H1 (cell line): ENCODE results near the gene KIF21A. TPM values are rescaled to one million over a fixed set of nuclear protein-coding genes. Genes with fewer than 3 reads are reported as not detected.

Source experiments
- CTCF ChIA-PET: fragments of 300-600 bp; sonication (Branson Sonifier 250); formaldehyde crosslinking; loops from one replicate; lab custom pipeline; 2021; ENCODE audit not compliant: partially characterized antibody; lab: Charles Lee
- POLR2A ChIA-PET: fragments of 300-600 bp; sonication (Branson Sonifier 250); formaldehyde crosslinking; loops from one replicate; lab custom pipeline; 2021; ENCODE audit warnings: inconsistent platforms; ENCODE audit not compliant: partially characterized antibody; lab: Charles Lee
- DNase-seq, 2 experiments: peaks; one replicate each; pipeline versions ENCODE4 v3.0.0 to v3.0.0-alpha.2; 2010 to 2022; ENCODE audit warnings: low spot score in 2 of 2, low read depth in 1 of 2, mixed read lengths in 1 of 2
- FAIRE-seq: peaks from 2 replicates; lab custom pipeline; 2011; peaks lifted over from hg19 to GRCh38; lab: Jason Lieb, UNC
- H2AFZ ChIP-seq: 2 replicates; pipeline ENCODE4 v1.8.1; 2012; ENCODE audit warnings: low read length, inconsistent platforms
- H2AK5ac ChIP-seq: 2 replicates; pipeline ENCODE4 v1.6.1; 2013; ENCODE audit warnings: low read depth, low read length
- H2BK120ac ChIP-seq: replicated peaks from 2 replicates; pipeline ENCODE3; 2013; ENCODE audit warnings: low read depth, low read length, inconsistent platforms
- H2BK12ac ChIP-seq: 2 replicates; pipeline ENCODE4 v1.6.1; 2013; ENCODE audit warnings: low read depth, low read length
- H2BK15ac ChIP-seq: 2 replicates; pipeline ENCODE4 v1.6.1; 2013; ENCODE audit warnings: low read length
- H2BK20ac ChIP-seq: 2 replicates; pipeline ENCODE4 v1.6.1; 2013; ENCODE audit warnings: low read length
- H2BK5ac ChIP-seq: 2 replicates; pipeline ENCODE4 v1.6.1; 2013; ENCODE audit warnings: low read depth, low read length
- H3K14ac ChIP-seq: 2 replicates; pipeline ENCODE4 v1.6.1; 2013; ENCODE audit warnings: inconsistent platforms; ENCODE audit not compliant: insufficient read length
- H3K18ac ChIP-seq: 2 replicates; pipeline ENCODE4 v1.6.1; 2013; ENCODE audit warnings: low read length; ENCODE audit errors: extremely low read depth
- H3K23ac ChIP-seq: 2 replicates; pipeline ENCODE4 v1.6.1; 2013; ENCODE audit warnings: inconsistent platforms; ENCODE audit not compliant: insufficient read length
- H3K23me2 ChIP-seq: 2 replicates; pipeline ENCODE4 v1.6.1; 2013; ENCODE audit warnings: low read depth, low read length
- H3K27ac ChIP-seq: 2 replicates; pipeline ENCODE4 v1.6.1; 2011; ENCODE audit warnings: low read depth, low read length, inconsistent platforms
- H3K27me3 ChIP-seq, 4 experiments: replicated peaks in 1 of 4; 1 replicate in 1 of 4; 2 replicates in 3 of 4; pipeline versions ENCODE4 v1.6.1 to v1.8.1; 2011 to 2013; ENCODE audit warnings: low read length in 3 of 4, mild to moderate bottlenecking in 3 of 4, inconsistent platforms in 2 of 4, mixed read lengths in 2 of 4, moderate library complexity in 1 of 4; ENCODE audit not compliant: control insufficient read depth in 3 of 4, insufficient read depth in 3 of 4; ENCODE audit errors: extremely low read depth in 1 of 4
- H3K36me3 ChIP-seq, 4 experiments: 2 replicates each; pipeline versions ENCODE4 v1.6.1 to v1.8.1; 2011 to 2013; ENCODE audit warnings: mild to moderate bottlenecking in 4 of 4, low read length in 3 of 4, moderate library complexity in 2 of 4, control low read depth in 1 of 4, inconsistent platforms in 1 of 4; ENCODE audit not compliant: insufficient read depth in 4 of 4, control insufficient read depth in 2 of 4
- H3K4ac ChIP-seq: replicated peaks from 2 replicates; pipeline ENCODE3; 2013; ENCODE audit warnings: low read length, low read depth, mixed read lengths, inconsistent platforms; ENCODE audit not compliant: insufficient read length
- H3K4me1 ChIP-seq, 4 experiments: replicated peaks in 1 of 4; 1 replicate in 1 of 4; 2 replicates in 3 of 4; pipeline versions ENCODE4 v1.6.1 to v1.8.1; 2011 to 2013; ENCODE audit warnings: low read length in 3 of 4, inconsistent platforms in 2 of 4, mixed read lengths in 1 of 4; ENCODE audit not compliant: insufficient read depth in 4 of 4, control insufficient read depth in 3 of 4
- H3K4me2 ChIP-seq, 2 experiments: 2 replicates each; pipeline versions ENCODE4 v1.6.1 to v1.8.1; 2011 to 2013; ENCODE audit warnings: low read depth in 2 of 2, low read length in 2 of 2, control low read depth in 1 of 2, inconsistent platforms in 1 of 2, mild to moderate bottlenecking in 1 of 2; ENCODE audit not compliant: insufficient read depth in 1 of 2
- H3K4me3 ChIP-seq, 4 experiments: fragments of 200-600, 300-600 bp in 1 of 4; sonication (generic), shearing (Covaris generic), sonication (Bioruptor Twin) in 1 of 4; 2 replicates each; pipeline versions ENCODE4 v1.5.1 to v1.8.1; 2011 to 2016; ENCODE audit warnings: low read length in 4 of 4, low read depth in 3 of 4, control low read depth in 2 of 4, inconsistent platforms in 2 of 4, mild to moderate bottlenecking in 2 of 4, mixed read lengths in 1 of 4, moderate library complexity in 1 of 4; ENCODE audit not compliant: insufficient read depth in 2 of 4; ENCODE audit errors: extremely low read depth in 1 of 4
- H3K56ac ChIP-seq: replicated peaks from 2 replicates; pipeline ENCODE3; 2013; ENCODE audit warnings: low read depth, mild to moderate bottlenecking, mixed read lengths, low read length, inconsistent platforms; ENCODE audit not compliant: insufficient read length
- H3K79me1 ChIP-seq: 2 replicates; pipeline ENCODE4 v1.6.1; 2013; ENCODE audit warnings: low read depth, low read length, control low read depth
- H3K79me2 ChIP-seq, 2 experiments: 2 replicates each; pipeline versions ENCODE4 v1.6.1 to v1.8.1; 2012 to 2013; ENCODE audit warnings: low read length in 2 of 2, mild to moderate bottlenecking in 2 of 2, inconsistent platforms in 1 of 2; ENCODE audit not compliant: insufficient read depth in 2 of 2, control insufficient read depth in 1 of 2
- H3K9ac ChIP-seq, 4 experiments: replicated peaks in 1 of 4; 1 replicate in 1 of 4; 2 replicates in 3 of 4; pipeline versions ENCODE4 v1.6.1 to v1.8.1; 2011 to 2013; ENCODE audit warnings: low read depth in 3 of 4, low read length in 3 of 4, control low read depth in 2 of 4, mild to moderate bottlenecking in 2 of 4, moderate library complexity in 2 of 4, inconsistent platforms in 1 of 4; ENCODE audit errors: extremely low read depth in 1 of 4
- H3K9me3 ChIP-seq, 2 experiments: 2 replicates each; pipeline versions ENCODE4 v1.6.1 to v1.8.1; 2012 to 2013; ENCODE audit warnings: mild to moderate bottlenecking in 2 of 2, moderate library complexity in 2 of 2, control low read depth in 1 of 2, inconsistent platforms in 1 of 2, low read depth in 1 of 2, low read length in 1 of 2, mixed read lengths in 1 of 2; ENCODE audit not compliant: insufficient read depth in 2 of 2
- H4K20me1 ChIP-seq, 2 experiments: replicated peaks in 1 of 2; 2 replicates each; pipeline versions ENCODE3 to v1.8.1; 2011 to 2013; ENCODE audit warnings: inconsistent platforms in 2 of 2, low read length in 2 of 2, mild to moderate bottlenecking in 1 of 2; ENCODE audit not compliant: insufficient read depth in 2 of 2, control insufficient read depth in 1 of 2
- H4K5ac ChIP-seq: 2 replicates; pipeline ENCODE4 v1.6.1; 2013; ENCODE audit warnings: low read length, low read depth, mixed read lengths, inconsistent platforms; ENCODE audit not compliant: insufficient read length
- H4K8ac ChIP-seq: 2 replicates; pipeline ENCODE4 v1.8.0; 2013; ENCODE audit warnings: mild to moderate bottlenecking, moderate library complexity, low read length, inconsistent platforms; ENCODE audit not compliant: insufficient read depth; ENCODE audit errors: extremely low read depth
- H4K91ac ChIP-seq: replicated peaks from 2 replicates; pipeline ENCODE3; 2013; ENCODE audit warnings: low read length, mixed read lengths, inconsistent platforms; ENCODE audit not compliant: insufficient read length
- KDM4A ChIP-seq: IDR thresholded peaks from one replicate; pipeline ENCODE4 v1.7.1; 2012; ENCODE audit warnings: low read depth, mild to moderate bottlenecking, moderate library complexity, low read length, inconsistent platforms; ENCODE audit not compliant: severe bottlenecking
- POLR2AphosphoS5 ChIP-seq: IDR thresholded peaks from 2 replicates; pipeline ENCODE4 v1.6.1; 2011; ENCODE audit warnings: low read depth, low read length
- WGBS, 2 experiments: shearing (Covaris generic) in 1 of 2; methylation state at CpG; one replicate each; pipeline versions ENCODE4 v1.1.6 to v1.1.7; 2013 to 2015; ENCODE audit warnings: low lambda C conversion rate in 2 of 2, mixed read lengths in 2 of 2, inconsistent platforms in 1 of 2, low coverage in 1 of 2, missing lambda C conversion rate in 1 of 2; ENCODE audit not compliant: insufficient replicate concordance in 2 of 2, insufficient coverage in 1 of 2, insufficient read length in 1 of 2; ENCODE audit errors: extremely low coverage in 1 of 2, missing lambda C conversion rate in 1 of 2; 5-methylcytosine and 5-hydroxymethylcytosine counted together
- polyA plus RNA-seq, 7 experiments: library from polyadenylated mRNA; depleted of rRNA in 3 of 7; stranded (reverse) in 5 of 7; unstranded in 2 of 7; fragments of >200 nt in 5 of 7; fragments of 200-250 nt in 2 of 7; gene quantifications; 1 replicate in 5 of 7; 2 replicates in 1 of 7; 4 replicates in 1 of 7; pipeline versions ENCODE4 v1.2.1 to v1.2.3, GENCODE V29; 2011 to 2013; ENCODE audit warnings: missing spikeins in 2 of 7, mixed read lengths in 2 of 7
- total RNA-seq: library from RNA; stranded (reverse); fragmentation: NEBNext Ultra II Directional; extraction: Animal tissue kit (Norgen Biotek cat#: 25700); gene quantifications from 2 replicates; pipeline ENCODE4 v1.2.1, GENCODE V29; 2021

Gene KIF21A
- total and polyA plus RNA-seq, 2 of the 8 experiments (the other 6 are each of a cell fraction or from before 2014, with no cell fraction given) = 10.0 to 26.0 TPM

GRCh38 chr12:39442831-39443080, 164 bp downstream of the KIF21A start:
- DNase-seq (no peak), FAIRE-seq (no peak)
- Histone ChIP-seq H3K79me1 (no peaks in the 10 kb centered on the region), H3K4ac (no peak overlapping the region), H3K4me2 (peak overlapping the region; percentile 86 to 88), H3K79me2 (peaks cover 0 to 44% of the 10 kb centered on the region in 2 experiments; a peak in 2 of 4 replicates), H2BK12ac (no peak overlapping the region), H2AK5ac (no peak overlapping the region), H3K23me2 (peaks cover 6% of the 10 kb centered on the region; the same call in 1 of the 2 replicates), H3K27ac (peak overlapping the region; percentile 71; the same call in 1 of the 2 replicates), H4K5ac (no peak overlapping the region), H3K23ac (no peak overlapping the region), H3K14ac (no peak overlapping the region), H3K36me3 (no peaks in the 10 kb centered on the region), H3K4me1 (peaks cover 0 to 12% (median 7%) of the 10 kb centered on the region in 4 experiments; a peak in 4 of 7 replicates), H3K9ac (peak overlapping the region; percentile 13 to 96 (median 72); a peak in 5 of 7 replicates), H3K56ac (no peak overlapping the region), H2AFZ (no peak overlapping the region), H4K20me1 (no peaks in the 10 kb centered on the region), H2BK120ac (no peak overlapping the region), H3K9me3 (no peaks in the 10 kb centered on the region), H3K4me3 (peak overlapping the region; percentile 64 to 84 (median 70)), H2BK5ac (no peak overlapping the region), H3K27me3 (no peaks in the 10 kb centered on the region; a peak in 1 of 7 replicates), H4K91ac (peak overlapping the region; percentile 81), H4K8ac (peak overlapping the region; percentile 45), H2BK15ac (no peak overlapping the region), H3K18ac (peak overlapping the region; percentile 51; the same call in 1 of the 2 replicates), H2BK20ac (no peak overlapping the region)
- no peak for TF ChIP-seq POLR2AphosphoS5
- peak; percentile 95 for TF ChIP-seq KDM4A
- ChIA-PET CTCF (interaction anchor here (1.0 to 1.5 kb wide), 2 partner anchors 39 to 78 kb away, joined by 3 read pairs; no protein-coding TSS in a partner anchor), POLR2A (interaction anchor here (1.0 to 3.2 kb wide), 7 partner anchors 9 to 67 kb away, joined by 3 to 16 read pairs (median 6); no protein-coding TSS in a partner anchor)
- 6% methylated on average over 13 of the region's 34 CpGs; no CpG with 5 or more reads in 1 of the 2 experiments for WGBS, 2 experiments
